Measurements from ENCODE around the gene PLXNB2.

The PLXNB2 gene

GRCh38 chr22:50329236-50329635, 21.8 kb upstream of the PLXNB2 start:
- intact Hi-C loops (cut with DNase I; ENCODE audit: low total_unique reads) = no loop called here
- Histone ChIP-seq H3K4me3 (no peak overlapping the region), H3K27me3 (no peaks in the 10 kb centered on the region), H3K4me1 (peaks cover 0 to 12% (median 7%) of the 10 kb centered on the region in 4 donors), H3K36me3 (no peaks in the 10 kb centered on the region), H3K9me3 (no peaks in the 10 kb centered on the region), H3K27ac (no peak overlapping the region)
- DNase-seq = no peak
- TF ChIP-seq CTCF (IDR thresholded peaks at IDR 0.05) = no peak

GRCh38 chr22:50327711-50328019, 20.2 kb upstream of the PLXNB2 start:
- Histone ChIP-seq H3K4me1 (peaks cover 0 to 12% (median 7%) of the 10 kb centered on the region in 4 donors), H3K27me3 (no peaks in the 10 kb centered on the region), H3K27ac (peak overlapping the region; percentile 85 to 92), H3K9me3 (no peaks in the 10 kb centered on the region), H3K36me3 (no peaks in the 10 kb centered on the region), H3K4me3 (peak overlapping the region; percentile 61 to 69)
- no peak for DNase-seq
- no peak for TF ChIP-seq CTCF (IDR thresholded peaks at IDR 0.05)
- intact Hi-C loops (cut with DNase I; ENCODE audit: low total_unique reads) = loop anchor here (2.0 kb wide), 2 partner anchors 15 to 51 kb away; partner anchors contain the start of gene PPP6R2

GRCh38 chr22:50326956-50327710, 19.7 kb upstream of the PLXNB2 start, which contains the start of gene DENND6B:
DENND6B (minus strand) TSS chr22:50327012; CDS start chr22:50326988, 24 bp downstream.
- peak within 1 kb of the TSS; percentile 85 to 92 for H3K27ac ChIP-seq
- H3K4me1 ChIP-seq = peaks cover 0 to 12% (median 7%) of the 10 kb centered on the region in 4 donors
- peak; percentile 73 to 89 for DNase-seq
- intact Hi-C loops (cut with DNase I; ENCODE audit: low total_unique reads) = loop anchor here (2.0 kb wide), 2 partner anchors 16 to 50 kb away; partner anchors contain the start of gene PPP6R2
- H3K4me3 ChIP-seq = peak within 1 kb of the TSS; percentile 61 to 69
- no peaks in the 10 kb centered on the region for H3K9me3 ChIP-seq
- H3K36me3 ChIP-seq = no peaks in the 10 kb centered on the region
- peak; percentile 44 to 99 for TF ChIP-seq CTCF (IDR thresholded peaks at IDR 0.05)
- no peaks in the 10 kb centered on the region for H3K27me3 ChIP-seq

- intact Hi-C loops (cut with DNase I; ENCODE audit: low total_unique reads) = loop anchor here (2.0 kb wide), 2 partner anchors 16 to 50 kb away; partner anchors contain the start of gene PPP6R2
- peak overlapping the region; percentile 35 to 45 for H3K27ac ChIP-seq
- H3K36me3 ChIP-seq = no peaks in the 10 kb centered on the region
- H3K9me3 ChIP-seq = no peaks in the 10 kb centered on the region
- no peaks in the 10 kb centered on the region for H3K27me3 ChIP-seq
- peak overlapping the region; percentile 61 to 69 for H3K4me3 ChIP-seq
- no peak for DNase-seq
- peaks cover 0 to 12% (median 7%) of the 10 kb centered on the region in 4 donors for H3K4me1 ChIP-seq
- TF ChIP-seq CTCF (IDR thresholded peaks at IDR 0.05) = no peak
Observed at GRCh38 chr22:50326225-50326955, 18.9 kb upstream of the PLXNB2 start.

GRCh38 chr22:50325444-50326224, 18.2 kb upstream of the PLXNB2 start:
- no peak overlapping the region for H3K27ac ChIP-seq
- intact Hi-C loops (cut with DNase I; ENCODE audit: low total_unique reads) = loop anchor here (2.0 kb wide), 2 partner anchors 17 to 49 kb away; partner anchors contain the start of gene PPP6R2

More at GRCh38 chr22:50325444-50326224, 18.2 kb upstream of the PLXNB2 start:
- Histone ChIP-seq H3K27me3 (no peaks in the 10 kb centered on the region), H3K4me3 (peak overlapping the region in 1 of 2 donors; percentile 69), H3K36me3 (no peaks in the 10 kb centered on the region), H3K9me3 (no peaks in the 10 kb centered on the region), H3K4me1 (peaks cover 0 to 12% (median 7%) of the 10 kb centered on the region in 4 donors)
- DNase-seq = no peak
- TF ChIP-seq CTCF (IDR thresholded peaks at IDR 0.05) = no peak

Measured in tibial artery (tissue), 4 donors.